GM20000 (cell line): ENCODE results near the gene LTBP4.
A peak's percentile ranks its signal among the peaks of the same experiment; 100 is the strongest.

Source experiments
- DNase-seq: peaks from one replicate; pipeline ENCODE4 v3.0.0; 2012; ENCODE audit warnings: low spot score
- TF ChIP-seq, protein P1 (sequence below): IDR thresholded peaks from 2 replicates; pipeline ENCODE4 v1.5.1; 2012; ENCODE audit warnings: mild to moderate bottlenecking, control low read depth; ENCODE audit errors: extremely low read depth, missing control alignments

The LTBP4 gene

GRCh38 chr19:40567750-40568494, 33.2 kb upstream of the LTBP4 start:
- DNase-seq, result no peak
- TF ChIP-seq, protein P1, sequence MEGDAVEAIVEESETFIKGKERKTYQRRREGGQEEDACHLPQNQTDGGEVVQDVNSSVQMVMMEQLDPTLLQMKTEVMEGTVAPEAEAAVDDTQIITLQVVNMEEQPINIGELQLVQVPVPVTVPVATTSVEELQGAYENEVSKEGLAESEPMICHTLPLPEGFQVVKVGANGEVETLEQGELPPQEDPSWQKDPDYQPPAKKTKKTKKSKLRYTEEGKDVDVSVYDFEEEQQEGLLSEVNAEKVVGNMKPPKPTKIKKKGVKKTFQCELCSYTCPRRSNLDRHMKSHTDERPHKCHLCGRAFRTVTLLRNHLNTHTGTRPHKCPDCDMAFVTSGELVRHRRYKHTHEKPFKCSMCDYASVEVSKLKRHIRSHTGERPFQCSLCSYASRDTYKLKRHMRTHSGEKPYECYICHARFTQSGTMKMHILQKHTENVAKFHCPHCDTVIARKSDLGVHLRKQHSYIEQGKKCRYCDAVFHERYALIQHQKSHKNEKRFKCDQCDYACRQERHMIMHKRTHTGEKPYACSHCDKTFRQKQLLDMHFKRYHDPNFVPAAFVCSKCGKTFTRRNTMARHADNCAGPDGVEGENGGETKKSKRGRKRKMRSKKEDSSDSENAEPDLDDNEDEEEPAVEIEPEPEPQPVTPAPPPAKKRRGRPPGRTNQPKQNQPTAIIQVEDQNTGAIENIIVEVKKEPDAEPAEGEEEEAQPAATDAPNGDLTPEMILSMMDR, result no peak

GRCh38 chr19:40570313-40571004, 30.7 kb upstream of the LTBP4 start:
- peak; percentile 99 for DNase-seq
- TF ChIP-seq, protein P1, result no peak

GRCh38 chr19:40571005-40571318, 30.2 kb upstream of the LTBP4 start:
- DNase-seq, result no peak
- TF ChIP-seq, protein P1, result no peak

GRCh38 chr19:40571831-40572495, 29.2 kb upstream of the LTBP4 start:
- TF ChIP-seq, protein P1, result no peak
- DNase-seq, result no peak

DNA sequence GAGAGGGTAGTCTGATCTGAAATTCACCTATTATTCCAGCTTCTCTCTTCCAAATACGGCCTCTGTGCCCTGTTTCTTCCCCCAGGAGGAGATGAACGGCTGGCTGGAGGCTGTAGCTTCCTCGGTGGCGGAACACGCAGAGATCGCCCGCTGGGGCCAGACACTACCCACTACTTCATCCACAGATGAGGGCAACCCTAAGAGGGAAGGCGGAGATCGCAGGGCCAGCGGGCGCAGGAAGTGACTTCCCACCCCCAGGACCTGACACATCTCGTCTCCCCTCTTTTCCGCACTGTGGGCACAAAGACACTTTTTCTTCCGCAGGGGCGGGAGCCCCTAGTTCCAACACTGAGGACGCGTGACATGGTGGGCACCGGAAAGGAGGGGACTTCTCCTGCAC, 25.8 kb upstream of the LTBP4 start:
- no peak for DNase-seq
- TF ChIP-seq, protein P1, result no peak

DNA sequence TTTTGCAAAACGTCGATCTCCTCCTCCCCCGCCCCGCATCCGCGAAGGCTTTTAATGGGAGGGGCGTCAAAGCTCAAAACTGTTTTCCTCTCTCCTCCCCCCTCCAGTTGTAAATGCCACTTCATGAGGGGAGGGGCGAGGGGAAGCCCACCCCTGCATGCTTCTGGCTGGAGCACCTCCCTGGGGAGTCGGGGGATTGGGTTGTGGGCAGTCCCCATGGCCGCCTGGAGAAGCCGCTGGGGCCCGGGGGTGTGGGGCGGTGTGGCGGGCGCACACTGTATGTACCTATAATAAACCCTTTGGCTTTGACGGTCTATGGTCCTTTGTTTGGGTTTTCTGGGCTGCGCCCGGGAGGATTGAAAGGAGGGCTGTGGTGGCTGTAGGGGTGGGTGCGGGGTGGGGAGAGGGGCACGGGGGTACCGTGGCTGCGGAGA, 25.0 kb upstream of the LTBP4 start:
- no peak for DNase-seq
- TF ChIP-seq, protein P1, result no peak
